M059J (cell line): ENCODE data around the gene HSD17B8. TPM values are rescaled to one million over a fixed set of nuclear protein-coding genes. Genes with fewer than 3 reads are reported as not detected.

ENCODE experiments used
- DNase-seq: peaks from one replicate; pipeline ENCODE4 v3.0.0-alpha.2; 2012; ENCODE audit warnings: low read depth
- total RNA-seq: library from RNA; depleted of rRNA; stranded (reverse); fragments of >200 nt; shearing (Covaris generic); gene quantifications from 2 replicates; pipeline ENCODE4 v1.2.3, GENCODE V29; 2014

Gene HSD17B8
- total RNA-seq, 1 experiment from 2014 or later, result 0.32 TPM

DNA sequence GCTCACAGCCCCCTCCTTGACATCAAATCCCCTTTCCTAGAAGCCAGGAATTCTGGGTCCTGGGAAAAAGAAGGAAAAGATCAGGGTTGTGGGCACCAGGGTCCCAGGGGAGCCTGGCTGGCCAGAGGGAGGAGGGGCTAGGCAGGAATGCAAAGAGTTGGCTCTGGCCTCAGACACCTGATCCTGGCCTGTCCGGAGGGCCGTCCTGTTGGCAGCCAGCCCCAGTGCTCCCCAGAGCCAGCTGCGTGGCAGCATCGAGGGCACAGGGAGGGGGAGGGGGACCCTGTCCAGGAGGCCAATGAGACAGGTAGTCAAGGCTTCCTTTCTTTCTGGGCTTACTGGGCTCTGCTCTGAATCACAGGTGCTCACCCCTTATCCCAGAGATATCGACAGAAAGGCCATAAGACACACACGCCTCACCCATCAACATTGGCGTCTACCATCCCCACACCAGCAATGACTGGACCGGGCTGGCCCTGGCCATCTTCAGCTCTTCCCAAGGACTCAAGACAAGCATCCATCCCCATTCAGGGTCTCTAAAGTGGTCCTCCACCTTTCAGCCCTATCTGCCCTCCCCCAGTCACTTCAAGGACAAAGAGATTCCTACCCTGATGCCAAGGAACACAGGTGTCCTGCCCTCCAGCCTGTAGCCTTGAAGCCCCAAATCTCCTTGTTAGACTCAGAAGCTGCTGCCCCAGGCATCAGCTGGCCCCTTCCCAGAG lies 12.9 kb upstream of the HSD17B8 start:
- no peak for DNase-seq

DNA sequence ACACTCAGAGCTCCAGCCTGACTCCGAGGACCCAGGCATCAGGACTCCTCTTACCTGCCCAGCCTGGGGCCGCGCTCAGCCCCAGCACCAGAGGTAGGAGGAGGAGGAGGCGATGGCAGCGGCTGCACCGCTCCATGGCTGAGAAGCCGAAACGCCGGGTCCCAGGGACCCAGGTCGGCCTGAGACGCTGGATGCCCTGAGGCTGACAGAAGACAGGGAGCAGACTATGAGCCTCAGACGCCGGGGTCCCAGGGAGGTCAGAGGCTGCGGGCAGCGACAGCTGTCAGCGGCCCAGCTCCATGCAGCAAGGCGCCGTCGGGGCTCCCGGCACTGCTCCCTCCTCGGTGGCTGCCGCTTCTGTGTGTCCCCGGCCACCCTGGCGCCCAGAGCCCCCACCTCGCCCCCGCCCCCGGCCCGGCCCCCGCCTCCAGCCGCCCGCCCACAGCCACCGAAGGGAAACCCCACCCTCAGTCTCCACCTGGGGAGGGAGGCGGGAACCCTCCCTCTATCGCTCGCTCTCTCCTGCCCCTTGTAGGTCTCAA lies 12.3 kb upstream of the HSD17B8 start, which contains the start of gene COL11A2:
Gene COL11A2 (minus strand): TSS at position 363 of the 542 bp plus-strand sequence. CDS start 227 bp downstream, at position 136.
- DNase-seq, result no peak

DNA sequence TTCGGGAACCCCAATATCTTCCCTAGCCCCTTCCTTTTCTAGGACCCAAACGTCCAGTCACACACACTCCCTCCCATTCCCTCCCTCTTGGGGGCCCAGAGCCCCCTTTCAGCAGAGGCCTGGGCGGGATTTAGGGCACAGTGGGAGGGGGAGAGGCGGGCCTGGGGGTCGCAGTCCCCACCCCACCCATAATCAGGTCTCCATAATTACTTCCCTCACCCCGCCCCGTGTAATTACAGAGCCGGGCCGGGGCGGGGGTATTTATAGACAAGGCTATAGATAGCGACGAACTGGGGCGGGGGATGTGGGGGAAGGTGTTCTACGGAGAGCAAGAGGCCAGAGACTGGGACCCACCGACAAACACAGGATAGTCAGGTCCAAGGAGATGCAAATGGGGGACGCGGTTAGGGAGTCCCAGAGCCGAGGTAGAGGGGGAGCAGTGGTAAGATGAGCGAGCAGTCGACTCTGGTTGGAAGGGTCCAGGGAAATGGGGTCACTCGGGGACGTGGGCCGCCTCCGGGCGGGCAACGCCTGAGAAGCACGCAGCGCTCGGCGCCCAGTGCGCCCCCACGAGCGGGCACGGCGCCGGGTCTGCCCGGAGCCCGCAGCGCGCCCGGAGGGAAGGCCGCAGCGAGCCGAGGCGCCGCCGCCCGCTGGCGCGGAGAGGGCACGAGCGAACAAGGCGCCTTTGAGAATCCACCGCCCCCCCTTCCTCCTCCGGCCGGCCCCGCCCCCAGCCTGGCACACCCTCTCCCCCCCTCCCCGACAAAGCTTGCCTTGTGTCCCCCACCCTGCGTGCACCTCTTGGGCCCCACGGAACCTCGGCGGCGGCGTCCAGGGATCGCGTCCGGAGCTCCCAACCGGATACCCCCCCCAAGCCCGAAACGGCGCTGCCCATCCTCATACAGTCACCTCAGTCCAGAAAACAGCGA lies 11.5 kb upstream of the HSD17B8 start:
- no peak for DNase-seq

DNA sequence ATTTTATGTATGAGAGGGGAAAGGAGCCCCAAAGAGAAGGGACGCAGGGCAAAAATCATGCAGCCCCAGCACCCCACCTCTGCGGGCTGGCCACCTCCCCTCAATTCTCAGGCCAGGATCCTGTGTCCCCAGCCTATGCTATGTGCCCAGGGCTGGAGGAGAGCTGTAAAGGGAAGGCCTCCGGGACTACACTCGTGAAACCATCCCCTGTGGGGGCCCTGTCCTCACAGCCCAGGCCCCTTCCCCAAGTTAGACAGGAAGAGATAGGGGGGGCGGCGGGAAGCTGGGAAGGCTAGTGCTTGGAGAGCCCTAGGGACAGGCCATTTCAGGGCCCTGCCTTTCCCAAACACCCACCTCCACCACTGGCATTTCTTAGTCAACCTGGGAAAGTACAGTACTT lies 10.8 kb upstream of the HSD17B8 start:
- no peak for DNase-seq

DNA sequence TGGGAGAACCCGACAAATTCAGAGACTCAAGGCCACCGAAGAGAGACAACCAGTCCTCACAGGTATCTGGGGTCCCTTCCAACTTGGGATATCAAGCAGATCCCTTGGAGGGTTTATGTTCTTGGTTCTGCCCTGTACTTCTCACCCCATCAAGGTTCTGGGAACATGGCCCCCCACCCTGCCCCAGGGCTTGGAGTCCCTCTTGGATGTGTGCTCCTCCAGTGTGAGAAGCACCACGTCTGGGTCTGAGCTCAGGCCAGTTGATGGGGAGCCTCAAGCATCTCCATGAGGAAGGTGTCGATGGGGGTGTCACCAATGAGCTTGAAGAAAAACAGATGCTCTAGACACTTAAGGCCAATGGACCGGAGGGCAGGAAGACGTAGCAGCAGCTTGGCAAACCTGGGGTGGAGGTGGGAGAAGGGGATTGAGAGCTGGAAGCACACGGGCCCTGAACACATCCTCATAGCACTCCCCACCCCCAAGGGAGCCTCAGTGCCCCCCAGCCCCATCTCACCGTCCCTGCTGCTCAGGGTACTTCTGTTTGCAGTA lies 9.9 kb upstream of the HSD17B8 start:
- no peak for DNase-seq

- no peak for DNase-seq
Measured at GRCh38 chr6:33195304-33196165, 8.9 kb upstream of the HSD17B8 start.

- DNase-seq, result peak; percentile 65
Measured at GRCh38 chr6:33197431-33198048, 6.9 kb upstream of the HSD17B8 start.

DNA sequence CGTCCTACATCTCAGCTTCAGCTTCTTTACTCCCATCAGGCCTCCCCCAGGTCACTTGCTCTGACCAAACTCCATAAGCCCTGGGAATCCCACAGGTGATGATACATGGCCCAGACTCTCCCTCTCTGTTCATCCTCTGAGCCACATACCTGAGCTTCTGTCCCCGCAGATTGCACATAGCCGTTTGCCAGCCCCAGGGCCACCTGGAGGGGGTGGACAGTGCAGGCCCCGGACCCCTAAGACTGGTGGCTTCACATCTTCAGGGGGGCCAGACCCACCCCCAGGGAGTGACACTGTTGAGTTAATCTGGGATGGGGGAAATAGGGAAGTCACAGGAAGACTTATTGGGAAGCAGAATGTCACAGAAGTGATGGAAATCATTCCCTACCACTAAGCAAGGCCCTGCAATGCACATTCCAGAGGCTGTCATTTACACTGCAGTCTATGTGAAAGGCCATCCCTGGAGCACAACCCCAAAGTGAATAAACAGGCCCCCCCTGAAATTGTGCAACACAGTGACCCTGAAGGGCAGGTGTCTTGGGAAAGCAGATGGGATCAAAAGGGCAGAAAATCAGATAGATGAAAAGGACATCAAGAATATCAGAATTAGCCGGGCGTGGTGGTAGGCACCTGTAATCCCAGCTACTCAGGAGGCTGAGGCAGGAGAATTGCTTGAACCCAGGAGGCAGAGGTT lies 6.1 kb upstream of the HSD17B8 start:
- no peak for DNase-seq

DNA sequence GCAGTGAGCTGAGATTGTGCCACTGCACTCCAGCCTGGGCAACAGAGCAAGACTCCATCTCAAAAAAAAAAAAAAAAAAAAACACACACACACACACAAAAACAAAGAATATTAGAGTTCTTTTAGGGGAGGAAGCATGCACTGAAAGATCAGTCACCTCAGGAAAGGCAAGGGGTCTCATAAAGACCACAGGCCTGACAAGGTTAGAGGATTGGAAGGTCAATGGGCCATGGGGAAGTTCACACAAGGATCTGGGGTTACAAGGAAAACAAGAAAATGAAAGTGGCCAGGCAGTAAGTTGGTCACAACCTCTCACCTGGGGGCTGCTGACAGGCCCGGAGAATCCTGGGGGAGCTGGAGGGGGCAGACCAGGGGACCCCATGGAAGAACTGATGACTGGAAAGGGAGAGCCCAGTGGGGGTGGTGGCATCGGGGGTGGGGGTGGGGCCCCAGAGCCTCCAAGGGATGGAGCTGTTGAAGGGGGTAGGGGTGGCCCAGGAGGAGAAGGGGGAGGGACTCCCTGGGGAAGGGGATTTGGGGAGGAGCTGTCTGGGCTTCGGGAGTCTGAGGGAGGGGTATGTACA lies 5.5 kb upstream of the HSD17B8 start:
- DNase-seq, result no peak

DNA sequence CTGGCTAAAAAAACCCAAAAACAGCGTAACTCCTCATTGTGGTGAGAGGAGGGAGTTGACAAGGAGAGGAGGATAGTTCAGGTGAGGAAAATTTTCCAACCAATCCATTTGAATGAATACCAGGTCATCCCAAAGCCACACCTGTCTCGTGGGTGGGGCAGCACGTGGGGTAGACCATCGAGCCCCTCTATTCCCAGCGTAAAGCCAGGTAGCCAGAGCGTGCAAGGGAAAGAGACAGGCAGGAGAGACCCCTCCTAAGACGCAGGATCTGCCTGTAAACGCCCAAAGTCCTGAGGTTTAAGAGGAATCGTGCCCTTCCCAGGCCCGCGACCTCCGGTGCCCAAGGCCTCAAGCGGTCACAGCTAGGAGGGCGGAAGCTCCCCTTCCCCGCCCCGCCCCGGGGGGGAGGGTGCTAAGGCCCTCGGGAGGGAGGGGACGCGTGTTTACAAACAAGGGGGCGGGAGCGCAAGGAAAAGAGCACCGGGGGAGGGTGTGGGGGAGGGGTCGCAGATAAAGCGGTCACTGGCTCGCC lies 4.7 kb upstream of the HSD17B8 start:
- peak; percentile 80 for DNase-seq

- DNase-seq, result peak; percentile 100
Measured at GRCh38 chr6:33200219-33201146, 4.0 kb upstream of the HSD17B8 start, which contains the start of the genes RXRB and SLC39A7. RXRB (minus strand) TSS chr6:33200665; CDS start chr6:33200476, 189 bp downstream. SLC39A7 (plus strand) TSS chr6:33200867; CDS start chr6:33201246, 379 bp downstream.

GRCh38 chr6:33201147-33201545 lies 3.3 kb upstream of the HSD17B8 start:
- DNase-seq, result no peak

DNA sequence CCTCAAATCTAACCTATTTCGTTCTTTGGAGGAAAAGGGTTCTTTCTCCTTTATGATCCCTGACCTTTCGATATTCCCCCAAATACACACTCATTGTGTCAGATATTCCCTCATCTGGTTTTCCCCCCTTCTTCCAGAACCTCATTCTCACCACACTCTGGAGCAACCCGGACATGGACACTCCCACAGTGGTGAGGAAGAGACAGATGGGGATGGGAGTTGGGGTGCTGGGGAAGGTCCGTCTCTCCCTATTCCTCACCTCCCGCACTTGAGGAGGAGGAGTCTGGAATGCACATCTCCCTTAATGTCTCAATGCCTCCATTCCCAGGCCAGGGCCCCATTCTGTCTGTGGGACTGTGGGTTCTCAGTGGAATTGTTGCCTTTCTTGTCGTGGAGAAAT lies 2.5 kb upstream of the HSD17B8 start:
- DNase-seq, result no peak

DNA sequence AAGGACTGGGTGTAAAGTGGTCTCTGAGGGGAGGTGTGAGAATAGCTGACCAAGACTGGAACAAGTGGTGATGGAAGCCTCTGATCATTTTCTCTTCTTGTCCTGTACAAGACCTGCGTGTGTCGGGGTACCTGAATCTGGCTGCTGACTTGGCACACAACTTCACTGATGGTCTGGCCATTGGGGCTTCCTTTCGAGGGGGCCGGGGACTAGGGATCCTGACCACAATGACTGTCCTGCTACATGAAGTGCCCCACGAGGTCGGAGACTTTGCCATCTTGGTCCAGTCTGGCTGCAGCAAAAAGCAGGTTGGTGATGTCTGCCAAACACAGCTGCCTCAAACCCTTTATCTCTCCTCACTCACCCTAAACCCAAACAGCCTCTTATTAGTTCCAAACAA lies 1.7 kb upstream of the HSD17B8 start:
- DNase-seq, result no peak

DNA sequence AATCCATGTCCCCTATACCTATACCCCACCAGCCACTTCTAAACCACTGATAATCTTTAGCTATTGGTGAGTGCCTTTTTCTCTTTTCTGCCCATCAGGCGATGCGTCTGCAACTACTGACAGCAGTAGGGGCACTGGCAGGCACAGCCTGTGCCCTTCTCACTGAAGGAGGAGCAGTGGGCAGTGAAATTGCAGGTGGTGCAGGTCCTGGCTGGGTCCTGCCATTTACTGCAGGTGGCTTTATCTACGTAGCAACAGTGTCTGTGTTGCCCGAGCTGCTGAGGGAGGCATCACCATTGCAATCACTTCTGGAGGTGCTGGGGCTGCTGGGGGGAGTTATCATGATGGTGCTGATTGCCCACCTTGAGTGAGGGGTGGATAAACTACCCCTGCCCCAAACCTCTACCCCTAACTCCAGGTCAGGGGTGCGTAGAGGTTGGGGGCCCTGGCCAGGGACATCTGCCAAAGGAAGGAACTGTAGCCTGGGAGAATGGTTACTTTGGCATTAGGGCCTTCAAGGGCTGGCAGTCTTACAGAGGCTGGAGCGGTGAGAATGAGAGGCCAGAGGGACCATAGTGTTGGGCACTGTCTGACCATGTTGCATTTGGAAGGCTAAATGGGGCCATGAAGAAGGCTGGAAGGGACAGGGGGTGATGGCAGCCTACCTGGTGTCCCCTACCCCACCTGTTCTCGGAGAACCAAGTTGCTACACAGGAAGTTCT lies 851 bp upstream of the HSD17B8 start:
- DNase-seq, result no peak

- no peak for DNase-seq
Measured at GRCh38 chr6:33204165-33204414, 365 bp upstream of the HSD17B8 start.

DNA sequence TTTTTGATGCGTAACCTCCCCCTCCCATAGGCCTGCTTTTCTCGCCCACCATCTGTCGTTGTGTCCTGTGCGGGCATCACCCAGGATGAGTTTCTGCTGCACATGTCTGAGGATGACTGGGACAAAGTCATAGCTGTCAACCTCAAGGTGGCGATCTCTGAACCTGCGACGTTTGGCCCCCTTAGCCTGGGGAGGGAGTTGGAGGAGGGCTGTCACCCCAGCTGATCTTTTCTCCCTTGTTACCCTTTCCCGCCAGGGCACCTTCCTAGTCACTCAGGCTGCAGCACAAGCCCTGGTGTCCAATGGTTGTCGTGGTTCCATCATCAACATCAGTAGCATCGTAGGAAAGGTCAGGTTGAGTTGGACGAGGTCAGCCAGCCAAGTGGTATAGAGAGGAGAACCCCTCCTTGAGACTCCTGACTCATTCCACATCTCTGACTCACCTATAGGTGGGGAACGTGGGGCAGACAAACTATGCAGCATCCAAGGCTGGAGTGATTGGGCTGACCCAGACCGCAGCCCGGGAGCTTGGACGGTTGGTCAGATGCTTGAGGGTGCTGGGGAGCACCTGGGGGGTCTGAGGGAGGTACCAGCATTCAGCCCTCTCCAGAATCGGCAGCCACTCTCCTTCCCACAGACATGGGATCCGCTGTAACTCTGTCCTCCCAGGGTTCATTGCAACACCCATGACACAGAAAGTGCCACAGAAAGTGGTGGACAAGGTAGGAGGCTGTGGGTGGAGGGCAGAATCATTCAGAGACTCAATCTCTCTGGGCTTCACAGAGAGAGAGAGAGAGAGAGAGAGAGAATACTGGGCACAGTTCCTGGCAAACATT lies 954 bp downstream of the HSD17B8 start:
- DNase-seq, result peak; percentile 99
